ENCODE results near the gene ADSS1. TPM values are rescaled to one million over a fixed set of nuclear protein-coding genes. Genes with fewer than 3 reads are reported as not detected.
A peak's percentile ranks its signal among the peaks of the same experiment; 100 is the strongest.

ADSS1 gene
- total RNA-seq, 1 donor from 2014 or later = 1.1 TPM

DNA sequence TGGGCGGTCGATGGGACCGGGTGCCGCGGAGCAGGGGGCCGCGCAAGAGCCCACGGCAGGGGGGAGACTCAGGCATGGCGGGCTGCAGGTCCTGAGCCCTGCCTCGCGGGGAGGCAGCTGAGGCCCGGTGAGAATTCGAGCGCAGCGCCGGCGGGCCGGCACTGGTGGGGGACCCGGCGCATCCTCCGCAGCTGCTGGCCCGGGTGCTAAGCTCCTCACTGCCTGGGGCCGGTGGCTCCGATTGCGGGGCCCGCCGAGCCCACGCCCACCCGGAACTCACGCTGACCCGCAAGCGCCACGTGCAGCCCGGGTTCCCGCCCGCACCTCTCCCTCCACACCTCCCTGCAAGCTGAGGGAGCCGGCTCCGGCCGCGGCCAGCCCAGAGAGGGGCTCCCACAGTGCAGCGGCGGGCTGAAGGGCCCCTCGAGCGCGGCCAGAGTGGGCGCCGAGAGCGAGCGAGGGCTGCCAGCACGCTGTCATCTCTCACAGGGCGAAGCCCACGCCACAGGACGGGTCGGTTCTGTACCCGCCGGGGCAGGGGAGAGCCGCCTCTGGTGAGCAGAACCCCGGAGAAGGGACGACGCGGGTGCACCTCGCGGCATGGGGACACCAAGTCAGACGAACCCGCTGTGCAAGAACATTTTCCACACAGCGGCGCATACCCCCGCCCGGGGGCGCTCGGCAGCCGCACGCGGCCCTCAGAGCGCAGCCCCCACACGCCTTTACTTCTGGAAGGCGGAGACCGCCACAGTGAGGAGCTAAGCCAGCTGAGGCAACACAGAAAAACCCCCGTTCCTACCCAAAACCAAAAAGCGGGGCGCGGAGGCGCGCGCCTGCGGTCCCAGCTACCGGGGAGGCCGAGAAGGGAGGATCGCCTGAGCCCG is 27.8 kb downstream of the ADSS1 start:
- Mint-ChIP-seq H3K36me3 (ENCODE audit: low read depth) (peaks cover 6% of the 10 kb centered on the region), H3K9me3 (no peaks in the 10 kb centered on the region), H3K27me3 (ENCODE audit: insufficient read depth) (peaks cover 2% of the 10 kb centered on the region), H3K27ac (no peak overlapping the region), H3K4me1 (ENCODE audit: low read depth) (peaks cover 18% of the 10 kb centered on the region), H3K4me3 (peak overlapping the region; percentile 91)
- DNase-seq (ENCODE audit: low spot score) = no peak
- intact Hi-C loops (cut with micrococcal nuclease) = loop anchor here (1.0 to 2.0 kb wide), 10 partner anchors 17 to 739 kb away; partner anchors contain the start of genes ADSS1, BRF1, CDCA4 and CLBA1

DNA sequence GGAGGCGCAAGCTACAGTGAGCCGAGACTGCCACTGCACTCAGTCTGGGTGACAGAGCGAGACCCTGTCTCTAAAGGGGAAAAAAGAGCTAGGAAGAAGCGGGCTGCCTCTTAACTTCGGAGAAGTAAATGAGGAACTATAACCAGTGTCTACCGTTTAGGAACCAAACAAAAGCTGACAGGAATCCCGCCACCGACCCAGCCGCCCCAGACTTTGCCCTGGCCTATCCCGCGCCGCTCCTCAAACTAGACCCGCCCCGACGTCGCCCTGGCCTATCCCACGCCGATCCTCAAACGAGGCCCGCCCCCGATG is 28.4 kb downstream of the ADSS1 start:
- peak overlapping the region; percentile 90 for H3K27ac Mint-ChIP-seq
- DNase-seq (ENCODE audit: low spot score) = no peak
- no peaks in the 10 kb centered on the region for H3K9me3 Mint-ChIP-seq
- peak overlapping the region; percentile 91 for H3K4me3 Mint-ChIP-seq
- H3K36me3 Mint-ChIP-seq (ENCODE audit: low read depth) = peaks cover 8% of the 10 kb centered on the region
- peaks cover 21% of the 10 kb centered on the region for H3K4me1 Mint-ChIP-seq (ENCODE audit: low read depth)
- peaks cover 2% of the 10 kb centered on the region for H3K27me3 Mint-ChIP-seq (ENCODE audit: insufficient read depth)
- intact Hi-C loops (cut with micrococcal nuclease) = loop anchor here (1.0 to 2.0 kb wide), 10 partner anchors 16 to 738 kb away; partner anchors contain the start of genes ADSS1, BRF1, CDCA4 and CLBA1

DNA sequence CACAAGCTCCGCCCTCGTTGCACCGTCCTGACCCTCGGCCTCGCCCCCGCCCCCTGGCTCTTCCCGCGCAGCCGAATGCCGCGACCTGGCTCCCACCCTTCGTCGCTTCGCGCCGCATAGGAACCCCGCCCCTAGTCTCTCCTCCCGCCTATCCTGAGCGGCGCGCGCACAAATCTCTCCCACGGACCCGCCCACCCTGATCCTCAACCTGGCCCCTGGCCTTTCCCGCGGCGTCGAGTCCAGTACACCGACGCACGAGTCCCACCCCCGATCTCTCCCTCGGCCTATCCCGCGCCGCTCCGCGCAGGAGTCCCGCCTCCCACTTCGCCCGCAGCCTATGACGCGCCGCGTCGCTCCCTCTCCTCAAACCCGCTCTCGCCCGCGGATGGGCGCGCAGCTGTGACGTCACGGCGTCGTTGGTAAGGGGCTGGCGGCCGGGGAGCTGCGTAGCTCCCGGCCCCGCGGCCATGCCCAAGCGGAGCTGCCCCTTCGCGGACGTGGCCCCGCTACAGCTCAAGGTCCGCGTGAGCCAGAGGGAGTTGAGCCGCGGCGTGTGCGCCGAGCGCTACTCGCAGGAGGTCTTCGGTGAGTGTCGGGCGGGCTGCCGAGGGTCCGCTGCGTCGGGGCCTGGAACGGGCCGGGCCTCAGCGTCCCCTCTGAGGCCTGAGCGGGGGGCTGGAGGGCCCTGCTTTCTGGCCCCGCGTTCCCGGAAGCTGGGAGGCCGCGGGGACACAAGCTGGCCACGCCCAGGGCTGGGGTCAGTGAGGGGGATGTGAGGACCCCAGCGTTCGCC is 28.9 kb downstream of the ADSS1 start, which contains the start of gene SIVA1:
Gene SIVA1, plus strand, starts transcription at position 413 of the 793 bp plus-strand sequence. Its CDS starts 55 bp downstream, at position 468.
- H3K27ac Mint-ChIP-seq = peak within 1 kb of the TSS; percentile 90
- H3K4me1 Mint-ChIP-seq (ENCODE audit: low read depth) = peaks cover 21% of the 10 kb centered on the region
- DNase-seq (ENCODE audit: low spot score) = peak; percentile 100
- peak within 1 kb of the TSS; percentile 92 for H3K4me3 Mint-ChIP-seq
- no peaks in the 10 kb centered on the region for H3K9me3 Mint-ChIP-seq
- H3K36me3 Mint-ChIP-seq (ENCODE audit: low read depth) = peaks cover 9% of the 10 kb centered on the region
- peaks cover 2% of the 10 kb centered on the region for H3K27me3 Mint-ChIP-seq (ENCODE audit: insufficient read depth)
- intact Hi-C loops (cut with micrococcal nuclease) = loop anchor here (1.0 to 2.0 kb wide), 10 partner anchors 15 to 737 kb away; partner anchors contain the start of genes ADSS1, BRF1, CDCA4 and CLBA1

DNA sequence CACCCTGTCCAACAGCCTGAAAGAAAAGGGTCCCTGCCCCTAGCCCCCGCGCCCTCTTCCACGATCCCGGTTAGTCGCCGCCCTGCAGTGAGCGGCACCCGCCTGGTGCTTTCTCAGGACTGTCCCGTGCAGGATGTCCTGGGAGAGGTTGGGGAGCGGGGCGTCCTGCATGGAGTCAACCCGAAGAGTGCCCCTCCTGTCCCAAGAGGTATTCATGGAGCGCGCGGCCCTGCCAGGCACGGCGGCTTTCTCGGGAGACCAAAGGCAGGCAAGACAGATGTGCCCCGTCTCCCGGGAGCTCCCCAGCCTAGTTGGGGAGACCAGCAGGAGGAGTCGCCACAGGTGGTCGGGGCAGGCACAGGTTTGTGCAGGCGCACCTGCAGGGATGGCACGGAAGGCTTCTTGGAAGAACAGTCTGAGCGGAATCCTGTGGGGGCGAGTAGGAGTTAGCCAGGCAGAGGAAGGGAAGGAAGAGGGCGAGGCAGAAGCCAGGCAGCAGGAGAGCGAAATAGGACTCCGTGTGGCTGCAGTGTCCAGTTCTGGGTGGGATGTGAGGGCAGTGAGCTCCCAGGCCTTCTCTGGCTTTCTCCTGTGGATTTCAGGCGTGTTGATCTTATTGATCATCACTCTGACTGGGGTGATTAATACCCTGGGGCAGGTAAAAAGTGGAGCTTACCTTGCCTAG is 29.6 kb downstream of the ADSS1 start:
- H3K27ac Mint-ChIP-seq = peak overlapping the region; percentile 80
- H3K27me3 Mint-ChIP-seq (ENCODE audit: insufficient read depth) = peaks cover 2% of the 10 kb centered on the region
- intact Hi-C loops (cut with micrococcal nuclease) = loop anchor here (2.0 kb wide), 3 partner anchors 59 to 547 kb away; partner anchors contain the start of genes BRF1 and CLBA1
- H3K36me3 Mint-ChIP-seq (ENCODE audit: low read depth) = peaks cover 9% of the 10 kb centered on the region
- no peaks in the 10 kb centered on the region for H3K9me3 Mint-ChIP-seq
- H3K4me1 Mint-ChIP-seq (ENCODE audit: low read depth) = peaks cover 21% of the 10 kb centered on the region
- H3K4me3 Mint-ChIP-seq = peak overlapping the region; percentile 92
- DNase-seq (ENCODE audit: low spot score) = peak; percentile 12

DNA sequence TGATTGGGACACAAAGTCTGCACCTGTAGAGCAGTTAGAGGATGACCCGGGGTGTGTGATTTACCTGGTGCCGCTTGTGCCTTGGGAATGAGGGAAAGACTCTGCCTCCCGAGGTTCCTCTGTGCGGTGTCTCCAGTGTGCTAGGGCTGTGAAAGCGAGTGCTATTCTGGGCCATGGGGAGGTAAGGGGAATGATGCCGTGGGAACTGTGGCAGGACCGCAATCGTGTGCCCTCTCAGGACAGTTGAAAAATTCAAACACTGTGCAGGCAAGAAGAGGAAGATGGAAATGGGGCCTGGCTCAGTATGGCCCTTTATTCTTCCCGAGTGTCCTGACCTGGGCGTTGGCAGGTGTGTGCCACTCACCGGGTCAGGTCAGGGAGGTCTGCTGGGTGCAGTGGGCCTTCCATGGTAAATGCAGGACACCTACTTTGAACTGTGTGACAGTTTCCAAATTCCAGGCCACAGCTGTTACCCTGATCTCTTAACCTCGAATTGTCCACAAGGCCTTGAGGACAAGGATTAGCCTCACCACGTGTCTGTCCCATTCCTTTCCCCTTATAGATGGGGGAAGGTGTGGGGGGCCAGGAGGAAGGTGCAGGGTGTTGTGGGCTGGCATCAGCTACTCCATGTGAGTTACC is 30.3 kb downstream of the ADSS1 start:
- intact Hi-C loops (cut with micrococcal nuclease) = no loop called here
- peaks cover 2% of the 10 kb centered on the region for H3K27me3 Mint-ChIP-seq (ENCODE audit: insufficient read depth)
- no peaks in the 10 kb centered on the region for H3K9me3 Mint-ChIP-seq
- peak overlapping the region; percentile 92 for H3K4me3 Mint-ChIP-seq
- peaks cover 9% of the 10 kb centered on the region for H3K36me3 Mint-ChIP-seq (ENCODE audit: low read depth)
- peak overlapping the region; percentile 80 for H3K27ac Mint-ChIP-seq
- H3K4me1 Mint-ChIP-seq (ENCODE audit: low read depth) = peaks cover 21% of the 10 kb centered on the region
- DNase-seq (ENCODE audit: low spot score) = no peak

DNA sequence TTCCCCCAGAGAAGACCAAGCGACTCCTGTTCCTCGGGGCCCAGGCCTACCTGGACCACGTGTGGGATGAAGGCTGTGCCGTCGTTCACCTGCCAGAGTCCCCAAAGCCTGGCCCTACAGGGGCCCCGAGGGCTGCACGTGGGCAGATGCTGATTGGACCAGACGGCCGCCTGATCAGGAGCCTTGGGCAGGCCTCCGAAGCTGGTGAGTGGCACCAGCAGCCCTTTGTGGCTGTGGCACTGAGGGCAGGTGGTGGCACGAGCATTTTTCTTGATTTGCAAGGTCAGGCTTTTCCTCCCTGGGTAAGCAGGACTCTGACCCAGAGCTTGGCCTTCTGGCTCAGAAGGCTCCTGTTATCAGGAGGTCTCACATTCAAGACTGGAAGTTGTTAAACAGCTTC is 31.6 kb downstream of the ADSS1 start:
- Mint-ChIP-seq H3K4me3 (no peak overlapping the region), H3K4me1 (ENCODE audit: low read depth) (peaks cover 21% of the 10 kb centered on the region), H3K9me3 (no peaks in the 10 kb centered on the region), H3K27ac (no peak overlapping the region), H3K27me3 (ENCODE audit: insufficient read depth) (no peaks in the 10 kb centered on the region), H3K36me3 (ENCODE audit: low read depth) (peaks cover 14% of the 10 kb centered on the region)
- intact Hi-C loops (cut with micrococcal nuclease) = no loop called here
- no peak for DNase-seq (ENCODE audit: low spot score)

DNA sequence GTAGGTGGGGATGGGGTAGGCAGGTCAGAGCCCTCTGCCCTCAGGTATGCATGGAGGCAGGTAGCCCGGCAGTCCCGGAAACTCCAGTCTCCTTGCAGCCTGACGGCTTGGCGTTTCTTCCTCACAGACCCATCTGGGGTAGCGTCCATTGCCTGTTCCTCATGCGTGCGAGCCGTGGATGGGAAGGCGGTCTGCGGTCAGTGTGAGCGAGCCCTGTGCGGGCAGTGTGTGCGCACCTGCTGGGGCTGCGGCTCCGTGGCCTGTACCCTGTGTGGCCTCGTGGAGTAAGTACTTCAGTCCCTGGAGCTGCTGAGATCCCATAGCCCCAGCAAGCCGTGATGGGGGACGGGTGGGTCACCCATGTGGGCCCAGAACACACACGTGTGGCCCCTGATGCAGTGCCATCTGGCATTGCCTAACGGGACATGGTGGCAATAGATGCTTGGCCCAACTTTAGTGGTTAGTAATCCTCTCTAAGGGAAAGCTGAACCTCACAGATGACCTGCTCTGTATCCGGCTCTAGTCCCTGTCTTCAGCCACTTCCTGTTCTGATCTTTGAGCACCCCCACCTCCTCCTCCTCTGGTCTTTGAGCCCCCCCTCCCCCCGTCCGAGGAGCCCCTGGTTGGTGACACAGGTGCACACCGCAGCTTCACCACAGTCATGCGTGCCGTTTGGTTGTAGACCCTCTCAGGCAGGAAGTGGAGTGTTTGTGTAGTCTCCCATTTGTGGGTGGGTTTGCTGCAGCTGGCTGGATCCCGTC is 32.6 kb downstream of the ADSS1 start:
- H3K27me3 Mint-ChIP-seq (ENCODE audit: insufficient read depth) = no peaks in the 10 kb centered on the region
- H3K36me3 Mint-ChIP-seq (ENCODE audit: low read depth) = peaks cover 15% of the 10 kb centered on the region
- no peak for DNase-seq (ENCODE audit: low spot score)
- intact Hi-C loops (cut with micrococcal nuclease) = no loop called here
- no peaks in the 10 kb centered on the region for H3K9me3 Mint-ChIP-seq
- H3K27ac Mint-ChIP-seq = peak overlapping the region; percentile 65
- peaks cover 21% of the 10 kb centered on the region for H3K4me1 Mint-ChIP-seq (ENCODE audit: low read depth)
- H3K4me3 Mint-ChIP-seq = peak overlapping the region; percentile 33

DNA sequence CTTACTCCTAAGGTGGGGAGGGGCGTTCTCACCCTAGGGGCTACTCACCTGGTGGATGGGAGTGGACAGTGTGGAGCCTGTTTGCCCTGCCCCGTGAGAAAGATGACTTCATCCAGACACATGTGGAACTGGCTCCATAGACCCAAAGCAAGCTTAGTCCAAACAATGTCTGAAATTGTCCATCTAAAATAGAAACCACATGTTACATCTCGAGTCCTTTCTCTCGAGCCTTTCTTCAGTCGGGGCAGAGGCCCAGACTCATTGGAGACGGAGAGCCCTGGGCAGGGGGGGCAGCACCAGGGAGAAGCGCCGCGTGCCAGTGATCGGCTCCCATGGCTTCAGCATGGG is 33.2 kb downstream of the ADSS1 start:
- Mint-ChIP-seq H3K36me3 (ENCODE audit: low read depth) (peaks cover 17% of the 10 kb centered on the region), H3K4me1 (ENCODE audit: low read depth) (peaks cover 21% of the 10 kb centered on the region), H3K9me3 (no peaks in the 10 kb centered on the region), H3K27ac (peak overlapping the region; percentile 65), H3K27me3 (ENCODE audit: insufficient read depth) (no peaks in the 10 kb centered on the region), H3K4me3 (peak overlapping the region; percentile 33)
- intact Hi-C loops (cut with micrococcal nuclease) = no loop called here
- no peak for DNase-seq (ENCODE audit: low spot score)

DNA sequence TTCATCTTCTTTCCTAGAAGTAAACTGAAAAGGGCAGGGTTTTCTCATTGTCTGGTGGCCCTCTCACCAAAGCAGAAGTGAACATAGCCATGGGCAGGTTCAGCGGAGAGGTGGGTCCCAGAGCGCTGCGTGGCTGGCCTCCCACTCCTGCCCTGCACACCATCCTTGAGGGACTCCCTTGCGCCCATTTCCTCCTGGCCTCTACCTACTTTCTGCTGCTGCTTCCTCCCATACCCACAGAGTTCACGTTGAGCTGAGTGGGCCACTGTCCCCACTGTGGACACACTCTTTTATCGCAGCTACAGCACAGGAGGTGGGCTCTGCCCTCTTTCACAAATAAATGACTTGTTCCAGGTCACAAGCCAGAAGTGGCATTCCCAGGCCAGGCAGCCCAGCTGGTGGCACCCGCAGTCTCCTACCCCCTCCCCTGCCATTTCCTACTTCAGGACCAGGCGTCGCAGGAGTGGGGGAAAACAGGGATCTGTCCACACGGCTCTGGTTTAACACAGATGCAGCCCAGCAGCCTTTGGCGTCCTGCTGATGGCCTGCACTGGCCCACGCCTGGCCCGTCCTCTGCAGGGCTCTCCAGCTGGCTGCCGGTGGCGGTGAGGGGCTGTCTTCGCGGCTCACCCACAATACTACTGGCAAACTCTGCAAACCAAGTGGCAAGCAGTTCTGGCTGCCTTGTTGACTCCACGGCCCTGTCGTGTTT is 33.8 kb downstream of the ADSS1 start:
- no peak for DNase-seq (ENCODE audit: low spot score)
- no peak overlapping the region for H3K4me3 Mint-ChIP-seq
- peaks cover 21% of the 10 kb centered on the region for H3K4me1 Mint-ChIP-seq (ENCODE audit: low read depth)
- no peaks in the 10 kb centered on the region for H3K9me3 Mint-ChIP-seq
- H3K27me3 Mint-ChIP-seq (ENCODE audit: insufficient read depth) = no peaks in the 10 kb centered on the region
- no peak overlapping the region for H3K27ac Mint-ChIP-seq
- H3K36me3 Mint-ChIP-seq (ENCODE audit: low read depth) = peaks cover 18% of the 10 kb centered on the region
- intact Hi-C loops (cut with micrococcal nuclease) = no loop called here

DNA sequence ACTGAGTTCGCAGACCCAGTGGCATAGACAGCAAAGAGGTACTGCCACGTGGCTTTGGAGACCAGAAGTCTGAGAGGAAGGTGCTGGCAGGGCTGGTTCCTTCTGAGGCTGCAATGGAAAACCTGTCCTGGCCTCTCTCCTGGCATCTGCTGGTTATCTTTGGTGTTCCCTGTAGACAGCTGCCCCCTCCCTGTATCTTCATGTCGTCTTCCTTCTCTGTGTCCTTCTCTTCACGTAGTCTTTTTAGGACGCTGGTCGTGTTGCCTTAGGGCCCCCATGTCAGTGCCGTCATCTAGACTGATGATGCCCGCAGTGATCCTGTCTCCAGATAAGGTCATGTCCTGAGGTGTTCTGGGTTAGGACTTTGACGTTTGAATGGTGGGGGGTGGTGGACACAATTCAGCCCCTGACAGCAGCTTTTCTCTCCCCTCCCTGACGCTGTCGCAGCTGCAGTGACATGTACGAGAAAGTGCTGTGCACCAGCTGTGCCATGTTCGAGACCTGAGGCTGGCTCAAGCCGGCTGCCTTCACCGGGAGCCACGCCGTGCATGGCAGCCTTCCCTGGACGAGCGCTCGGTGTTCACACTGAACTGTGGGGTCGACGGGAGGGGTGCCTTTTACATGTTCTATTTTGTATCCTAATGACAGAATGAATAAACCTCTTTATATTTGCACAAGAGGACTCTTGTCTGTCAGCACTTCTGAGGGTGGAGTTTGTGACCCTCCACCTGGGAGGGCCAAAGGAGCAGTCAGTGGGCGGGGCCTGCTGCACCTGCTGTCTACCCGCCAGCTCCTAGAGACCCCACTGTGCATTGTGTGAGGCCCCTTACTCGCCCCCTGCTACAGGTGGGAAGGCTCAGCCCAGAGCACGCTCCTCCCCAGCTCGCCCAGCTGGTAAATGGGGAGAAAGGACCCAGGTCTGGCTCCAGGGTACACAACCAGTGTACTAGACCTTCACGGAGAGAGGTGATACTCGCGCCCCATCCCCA is 35.2 kb downstream of the ADSS1 start:
- no peak for DNase-seq (ENCODE audit: low spot score)
- H3K4me3 Mint-ChIP-seq = no peak overlapping the region
- intact Hi-C loops (cut with micrococcal nuclease) = no loop called here
- H3K4me1 Mint-ChIP-seq (ENCODE audit: low read depth) = peaks cover 13% of the 10 kb centered on the region
- peaks cover 16% of the 10 kb centered on the region for H3K36me3 Mint-ChIP-seq (ENCODE audit: low read depth)
- no peaks in the 10 kb centered on the region for H3K9me3 Mint-ChIP-seq
- H3K27me3 Mint-ChIP-seq (ENCODE audit: insufficient read depth) = no peaks in the 10 kb centered on the region
- H3K27ac Mint-ChIP-seq = no peak overlapping the region

All from activated T-helper 1 cell treated with anti-CD3 and anti-CD28 coated beads, Interleukin-12 subunit alpha, Interleukin-12 subunit beta, Interleukin-2, Interleukin-4 antibody, amounts not matched to agents 30 ng/mL and 10 ng/mL and 1 ng/mL, durations not matched to agents 14 hours and 24 hours and 36 hours (primary cell).